IMR-90 (cell line): ENCODE results near the gene CILP.

ENCODE experiments used
- CTCF ChIP-seq: conservative IDR thresholded peaks from 2 replicates; pipeline ENCODE4 v1.5.1; 2012; ENCODE audit warnings: mild to moderate bottlenecking, low read depth, low read length, improper control_type of control experiment
- POLR2A ChIP-seq: IDR thresholded peaks from 2 replicates; pipeline ENCODE4 v1.6.1; 2012; ENCODE audit warnings: mild to moderate bottlenecking, low read depth, low read length

- no peak for TF ChIP-seq CTCF
- no peak for TF ChIP-seq POLR2A
Measured at GRCh38 chr15:65194826-65195547, 16.3 kb downstream of the CILP start.
